Loucy (cell line): ENCODE results near the gene PTCHD1.
A peak's percentile ranks its signal among the peaks of the same experiment; 100 is the strongest.

Source experiments
- H2AFZ ChIP-seq: fragments of 200-600 bp; sonication (generic); 2 replicates; pipeline ENCODE4 v1.6.0; 2016; ENCODE audit warnings: antibody characterized with exemption, mild to moderate bottlenecking, low read length, moderate library complexity
- H3F3A ChIP-seq: fragments of 200-600 bp; 2 replicates; pipeline ENCODE4 v1.6.0; 2016; ENCODE audit warnings: antibody characterized with exemption, low read depth, mild to moderate bottlenecking
- H3K27me3 ChIP-seq: fragments of 200-600 bp; sonication (generic); 2 replicates; pipeline ENCODE4 v1.6.1; 2014; ENCODE audit warnings: low read length, mild to moderate bottlenecking; ENCODE audit not compliant: insufficient read depth, poor library complexity, severe bottlenecking
- H3K36me3 ChIP-seq: fragments of 200-600 bp; sonication (generic); 2 replicates; pipeline ENCODE4 v1.6.1; 2016; ENCODE audit warnings: low read length; ENCODE audit not compliant: insufficient read depth
- H3K4me1 ChIP-seq: fragments of 200-600 bp; sonication (generic); 2 replicates; pipeline ENCODE4 v1.5.1; 2014; ENCODE audit warnings: low read length, mild to moderate bottlenecking; ENCODE audit not compliant: insufficient read depth, poor library complexity, severe bottlenecking
- H3K4me2 ChIP-seq: fragments of 200-600 bp; sonication (generic); 2 replicates; pipeline ENCODE4 v1.6.0; 2014; ENCODE audit warnings: antibody characterized with exemption, low read length, low read depth, mild to moderate bottlenecking; ENCODE audit not compliant: poor library complexity, severe bottlenecking
- H3K4me3 ChIP-seq: fragments of 200-600 bp; sonication (generic); 2 replicates; pipeline ENCODE4 v1.5.1; 2014; ENCODE audit warnings: low read length, mild to moderate bottlenecking, mixed read lengths; ENCODE audit not compliant: poor library complexity, severe bottlenecking
- H3K79me2 ChIP-seq: fragments of 200-600 bp; sonication (generic); 2 replicates; pipeline ENCODE4 v1.6.1; 2014; ENCODE audit warnings: low read length; ENCODE audit not compliant: insufficient read depth
- H3K9ac ChIP-seq: fragments of 200-600 bp; sonication (generic); 2 replicates; pipeline ENCODE4 v1.6.0; 2014; ENCODE audit warnings: mild to moderate bottlenecking, low read depth, low read length, moderate library complexity; ENCODE audit not compliant: poor library complexity, severe bottlenecking
- H3K9me2 ChIP-seq: fragments of 200-600 bp; sonication (generic); replicated peaks from 2 replicates; pipeline ENCODE4 v1.6.1; 2016; ENCODE audit warnings: low read depth, low read length, mixed read lengths
- H3K9me3 ChIP-seq: fragments of 200-600 bp; sonication (generic); 2 replicates; pipeline ENCODE4 v1.6.1; 2014; ENCODE audit warnings: mild to moderate bottlenecking, antibody characterized with exemption, low read length, low read depth; ENCODE audit not compliant: insufficient read depth
- H4K20me1 ChIP-seq: fragments of 200-600 bp; sonication (generic); 2 replicates; pipeline ENCODE4 v1.6.0; 2014; ENCODE audit warnings: antibody characterized with exemption, low read length, mild to moderate bottlenecking; ENCODE audit not compliant: insufficient read depth, poor library complexity, severe bottlenecking
- CTCF ChIP-seq: fragments of 200-600 bp; sonication (generic); conservative IDR thresholded peaks from 2 replicates; pipeline ENCODE4 v1.5.1; 2014; ENCODE audit warnings: mild to moderate bottlenecking, antibody characterized with exemption, low read length
- EZH2phosphoT487 ChIP-seq: fragments of 200-600 bp; IDR thresholded peaks from 2 replicates; pipeline ENCODE4 v1.6.1; 2018; ENCODE audit warnings: antibody characterized with exemption, mild to moderate bottlenecking, moderate library complexity, borderline replicate concordance

The PTCHD1 gene

GRCh38 chrX:23403849-23404248 lies 69.2 kb downstream of the PTCHD1 start:
- Histone ChIP-seq H3K4me1 (no peaks in the 10 kb centered on the region), H3K36me3 (no peaks in the 10 kb centered on the region), H2AFZ (no peak overlapping the region), H4K20me1 (no peaks in the 10 kb centered on the region), H3K9me3 (no peaks in the 10 kb centered on the region), H3K4me2 (no peak overlapping the region), H3F3A (no peaks in the 10 kb centered on the region), H3K79me2 (no peaks in the 10 kb centered on the region), H3K27me3 (no peaks in the 10 kb centered on the region), H3K9me2 (no peaks in the 10 kb centered on the region), H3K9ac (no peak overlapping the region), H3K4me3 (no peak overlapping the region)
- TF ChIP-seq CTCF (peak; percentile 27), EZH2phosphoT487 (no peak)

- no peaks in the 10 kb centered on the region for H3K4me1 ChIP-seq
- no peak for TF ChIP-seq EZH2phosphoT487
- no peak for TF ChIP-seq CTCF
- H3K9me3 ChIP-seq, result no peaks in the 10 kb centered on the region
- no peak overlapping the region for H3K4me2 ChIP-seq
- H4K20me1 ChIP-seq, result no peaks in the 10 kb centered on the region
- no peak overlapping the region for H2AFZ ChIP-seq
- H3K9me2 ChIP-seq, result no peaks in the 10 kb centered on the region
- H3K4me3 ChIP-seq, result no peak overlapping the region
- no peak overlapping the region for H3K9ac ChIP-seq
- no peaks in the 10 kb centered on the region for H3K27me3 ChIP-seq
- no peaks in the 10 kb centered on the region for H3F3A ChIP-seq
- H3K36me3 ChIP-seq, result no peaks in the 10 kb centered on the region
- no peaks in the 10 kb centered on the region for H3K79me2 ChIP-seq
Observed at GRCh38 chrX:23422912-23423311, 88.3 kb downstream of the PTCHD1 start.

GRCh38 chrX:23434356-23434884 lies 99.8 kb downstream of the PTCHD1 start:
- H3K4me3 ChIP-seq, result no peak overlapping the region
- no peak for TF ChIP-seq CTCF
- TF ChIP-seq EZH2phosphoT487, result no peak

More at GRCh38 chrX:23434356-23434884, 99.8 kb downstream of the PTCHD1 start:
- Histone ChIP-seq H3K4me1 (no peaks in the 10 kb centered on the region), H3K79me2 (no peaks in the 10 kb centered on the region), H3K9me2 (no peaks in the 10 kb centered on the region), H3K9me3 (no peaks in the 10 kb centered on the region), H2AFZ (no peak overlapping the region), H4K20me1 (no peaks in the 10 kb centered on the region), H3K4me2 (no peak overlapping the region), H3K9ac (no peak overlapping the region), H3F3A (no peaks in the 10 kb centered on the region), H3K36me3 (no peaks in the 10 kb centered on the region), H3K27me3 (no peaks in the 10 kb centered on the region)
